ENCODE measurements around the gene LAMA5. TPM values are rescaled to one million over a fixed set of nuclear protein-coding genes. Genes with fewer than 3 reads are reported as not detected.
A peak's percentile ranks its signal among the peaks of the same experiment; 100 is the strongest.

Gene LAMA5
- total RNA-seq, 1 donor from 2014 or later, result 150 TPM

- Histone ChIP-seq H3K27me3 (no peaks in the 10 kb centered on the region), H3K27ac (no peak overlapping the region), H3K9me3 (no peaks in the 10 kb centered on the region), H3K4me3 (peak overlapping the region in 1 of 2 donors; percentile 85), H3K36me3 (peaks cover 0 to 46% of the 10 kb centered on the region in 2 donors), H3K4me1 (peaks cover 48% of the 10 kb centered on the region)
- DNase-seq (ENCODE audit: extremely low spot score in 2 of 2), result no peak
- intact Hi-C loops (cut with DNase I), result loop anchor here (10.0 kb wide), 1 partner anchor 490 kb away; the partner anchor contains the start of gene MRGBP
- TF ChIP-seq POLR2A (IDR thresholded peaks at IDR 0.05) (no peak), POLR2AphosphoS5 (IDR thresholded peaks at IDR 0.05; ENCODE audit: insufficient read depth in 1 of 2, low read depth in 1 of 2) (no peak)
- TF ChIP-seq, protein P1, sequence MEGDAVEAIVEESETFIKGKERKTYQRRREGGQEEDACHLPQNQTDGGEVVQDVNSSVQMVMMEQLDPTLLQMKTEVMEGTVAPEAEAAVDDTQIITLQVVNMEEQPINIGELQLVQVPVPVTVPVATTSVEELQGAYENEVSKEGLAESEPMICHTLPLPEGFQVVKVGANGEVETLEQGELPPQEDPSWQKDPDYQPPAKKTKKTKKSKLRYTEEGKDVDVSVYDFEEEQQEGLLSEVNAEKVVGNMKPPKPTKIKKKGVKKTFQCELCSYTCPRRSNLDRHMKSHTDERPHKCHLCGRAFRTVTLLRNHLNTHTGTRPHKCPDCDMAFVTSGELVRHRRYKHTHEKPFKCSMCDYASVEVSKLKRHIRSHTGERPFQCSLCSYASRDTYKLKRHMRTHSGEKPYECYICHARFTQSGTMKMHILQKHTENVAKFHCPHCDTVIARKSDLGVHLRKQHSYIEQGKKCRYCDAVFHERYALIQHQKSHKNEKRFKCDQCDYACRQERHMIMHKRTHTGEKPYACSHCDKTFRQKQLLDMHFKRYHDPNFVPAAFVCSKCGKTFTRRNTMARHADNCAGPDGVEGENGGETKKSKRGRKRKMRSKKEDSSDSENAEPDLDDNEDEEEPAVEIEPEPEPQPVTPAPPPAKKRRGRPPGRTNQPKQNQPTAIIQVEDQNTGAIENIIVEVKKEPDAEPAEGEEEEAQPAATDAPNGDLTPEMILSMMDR (IDR thresholded peaks at IDR 0.05), result no peak
These were observed 61.9 kb downstream of the LAMA5 start for GRCh38 chr20:62305149-62305764.

DNA sequence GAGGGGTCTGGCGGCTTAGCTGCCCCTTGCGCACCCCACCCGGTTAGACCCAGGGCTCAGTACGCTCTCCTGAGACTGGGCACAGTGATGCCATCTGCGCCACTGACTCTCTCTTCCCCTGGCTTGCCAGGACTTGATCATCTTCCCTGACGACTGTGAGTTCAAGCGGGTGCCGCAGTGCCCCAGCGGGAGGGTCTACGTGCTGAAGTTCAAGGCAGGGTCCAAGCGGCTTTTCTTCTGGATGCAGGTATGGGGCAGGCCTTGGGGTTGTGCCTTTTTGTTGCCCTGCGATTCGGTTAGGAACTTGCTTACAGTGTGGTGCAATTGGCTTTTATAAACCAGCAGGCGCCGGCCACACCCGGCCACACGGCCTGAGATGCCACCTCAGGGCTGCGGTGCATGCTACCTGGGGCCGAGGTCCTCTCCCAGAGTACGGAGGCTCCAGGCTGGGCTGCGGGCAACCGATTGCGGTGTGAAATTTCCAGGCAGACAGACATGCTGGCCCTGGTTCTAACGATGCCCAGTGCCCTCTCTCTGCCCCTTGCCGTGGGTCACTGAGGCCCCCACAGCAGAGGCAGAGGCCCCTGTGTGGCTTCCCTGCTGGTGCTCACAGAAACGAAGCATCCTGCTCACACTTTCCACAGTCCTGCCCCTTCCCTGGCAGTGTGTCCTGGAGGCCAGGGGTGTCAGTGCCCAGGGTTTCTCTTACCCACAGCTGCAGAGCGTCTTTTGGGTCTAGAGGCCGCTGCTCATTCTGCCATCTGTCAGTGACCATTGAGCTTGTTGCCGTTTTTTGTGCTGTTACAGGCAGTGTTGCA lies 62.6 kb downstream of the LAMA5 start:
- Histone ChIP-seq H3K36me3 (peaks cover 0 to 40% of the 10 kb centered on the region in 2 donors), H3K27me3 (no peaks in the 10 kb centered on the region), H3K4me1 (peaks cover 48% of the 10 kb centered on the region), H3K9me3 (no peaks in the 10 kb centered on the region), H3K4me3 (peak overlapping the region; percentile 85 to 98), H3K27ac (no peak overlapping the region)
- no peak for DNase-seq (ENCODE audit: extremely low spot score in 2 of 2)
- intact Hi-C loops (cut with DNase I), result loop anchor here (5.0 to 10.0 kb wide), 2 partner anchors 83 to 490 kb away; partner anchors contain the start of genes MRGBP and RPS21
- TF ChIP-seq, protein P1 (IDR thresholded peaks at IDR 0.05), result no peak
- TF ChIP-seq POLR2A (IDR thresholded peaks at IDR 0.05), result no peak
- no peak for TF ChIP-seq POLR2AphosphoS5 (IDR thresholded peaks at IDR 0.05; ENCODE audit: insufficient read depth in 1 of 2, low read depth in 1 of 2)

- intact Hi-C loops (cut with DNase I), result loop anchor here (5.0 to 10.0 kb wide), 2 partner anchors 84 to 491 kb away; partner anchors contain the start of genes MRGBP and RPS21
- peaks cover 47% of the 10 kb centered on the region for H3K4me1 ChIP-seq
- peaks cover 0 to 32% of the 10 kb centered on the region in 2 donors for H3K36me3 ChIP-seq
- H3K27me3 ChIP-seq, result no peaks in the 10 kb centered on the region
- no peak for TF ChIP-seq POLR2AphosphoS5 (IDR thresholded peaks at IDR 0.05; ENCODE audit: insufficient read depth in 1 of 2, low read depth in 1 of 2)
- TF ChIP-seq, protein P1 (IDR thresholded peaks at IDR 0.05), result no peak
- TF ChIP-seq POLR2A (IDR thresholded peaks at IDR 0.05), result no peak
- H3K4me3 ChIP-seq, result peak overlapping the region; percentile 85 to 98
- H3K27ac ChIP-seq, result peak overlapping the region; percentile 97
- no peaks in the 10 kb centered on the region for H3K9me3 ChIP-seq
- DNase-seq (ENCODE audit: extremely low spot score in 2 of 2), result no peak
These were observed 63.5 kb downstream of the LAMA5 start for GRCh38 chr20:62303340-62304226.

DNA sequence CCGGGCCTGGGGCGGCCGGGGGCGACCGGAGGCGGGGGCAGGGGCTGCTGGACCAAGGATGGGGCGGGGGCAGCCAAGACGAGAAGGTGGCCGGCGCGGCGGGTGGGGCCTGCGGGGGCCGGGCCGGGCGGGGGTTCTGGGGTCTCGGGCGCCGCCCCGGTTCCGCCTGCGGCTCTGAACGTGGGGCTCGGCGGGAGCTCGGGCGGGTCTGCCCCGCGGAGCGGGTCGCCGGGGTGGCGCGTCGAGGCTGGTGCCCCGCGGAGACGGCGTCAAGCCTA lies 64.1 kb downstream of the LAMA5 start:
- Histone ChIP-seq H3K9me3 (no peaks in the 10 kb centered on the region), H3K4me1 (peaks cover 41% of the 10 kb centered on the region)

More for the DNA sequence above, 64.1 kb downstream of the LAMA5 start:
- Histone ChIP-seq H3K4me3 (peak overlapping the region; percentile 85 to 98), H3K27ac (peak overlapping the region; percentile 97), H3K27me3 (no peaks in the 10 kb centered on the region), H3K36me3 (peaks cover 0 to 26% of the 10 kb centered on the region in 2 donors)
- TF ChIP-seq POLR2A (IDR thresholded peaks at IDR 0.05), result no peak
- TF ChIP-seq POLR2AphosphoS5 (IDR thresholded peaks at IDR 0.05; ENCODE audit: insufficient read depth in 1 of 2, low read depth in 1 of 2), result no peak
- TF ChIP-seq, protein P1 (IDR thresholded peaks at IDR 0.05), result no peak
- DNase-seq (ENCODE audit: extremely low spot score in 2 of 2), result no peak
- intact Hi-C loops (cut with DNase I), result loop anchor here (5.0 to 10.0 kb wide), 2 partner anchors 84 to 492 kb away; partner anchors contain the start of genes MRGBP and RPS21

All from vagina (tissue), 2 donors.